Stimulated activated naive CD4-positive, alpha-beta T cell (primary cell): ENCODE measurements around the gene TPT1.
"Not testable (repeated sequence)": the region's sequence is repeated elsewhere in the genome, so short reads cannot be mapped to it uniquely, and the experiment has no call there.

Source experiments
- DNase-seq, 6 experiments: peaks; one replicate each; lab custom pipeline; 2025; lab: John Stamatoyannopoulos, UW

Gene TPT1

GRCh38 chr13:45341034-45341798, at the start of gene TPT1:
TPT1 (minus strand) TSS chr13:45341183; CDS start chr13:45341069, 114 bp downstream.
- peak; percentile 99 to 100 (median 100) for DNase-seq

- DNase-seq, result not testable (repeated sequence)
Observed at GRCh38 chr13:45390348-45390747, 49.4 kb upstream of the TPT1 start.

GRCh38 chr13:45388664-45389063, 47.7 kb upstream of the TPT1 start:
- no peak for DNase-seq

GRCh38 chr13:45386892-45387575, 46.1 kb upstream of the TPT1 start:
- DNase-seq, result not testable (repeated sequence)

GRCh38 chr13:45385907-45386553, 45.0 kb upstream of the TPT1 start:
- DNase-seq, result no peak

- no peak for DNase-seq
Observed at GRCh38 chr13:45385320-45385719, 44.3 kb upstream of the TPT1 start.

- no peak for DNase-seq
Observed at GRCh38 chr13:45384474-45385174, 43.6 kb upstream of the TPT1 start.

GRCh38 chr13:45382739-45383138, 41.8 kb upstream of the TPT1 start:
- DNase-seq, result not testable (repeated sequence)

- no peak for DNase-seq
Observed at GRCh38 chr13:45381196-45381595, 40.2 kb upstream of the TPT1 start.

- DNase-seq, result not testable (repeated sequence)
Observed at GRCh38 chr13:45380708-45381107, 39.7 kb upstream of the TPT1 start.

GRCh38 chr13:45379516-45379915, 38.5 kb upstream of the TPT1 start:
- DNase-seq, result not testable (repeated sequence)

GRCh38 chr13:45378786-45379185, 37.8 kb upstream of the TPT1 start:
- not testable (repeated sequence) for DNase-seq

- DNase-seq, result not testable (repeated sequence)
Observed at GRCh38 chr13:45377314-45377713, 36.3 kb upstream of the TPT1 start.

- not testable (repeated sequence) for DNase-seq
Observed at GRCh38 chr13:45376651-45377050, 35.7 kb upstream of the TPT1 start.

GRCh38 chr13:45374917-45375316, 33.9 kb upstream of the TPT1 start:
- no peak for DNase-seq

GRCh38 chr13:45373162-45373547, 32.2 kb upstream of the TPT1 start:
- DNase-seq, result no peak

- no peak for DNase-seq
Observed at GRCh38 chr13:45372189-45373161, 31.5 kb upstream of the TPT1 start.

- DNase-seq, result peak in 5 of 6 experiments; percentile 25 to 55 (median 37)
Observed at GRCh38 chr13:45370922-45371406, 30.0 kb upstream of the TPT1 start.

GRCh38 chr13:45369116-45369515, 28.1 kb upstream of the TPT1 start:
- DNase-seq, result no peak

GRCh38 chr13:45368571-45368970, 27.6 kb upstream of the TPT1 start:
- DNase-seq, result no peak

GRCh38 chr13:45368005-45368404, 27.0 kb upstream of the TPT1 start:
- DNase-seq, result no peak
